KOPT-K1 (cell line): ENCODE results near the gene ATXN2L.

Experiments used
- H3K27ac ChIP-seq: fragments of 200-600 bp; sonication (generic); 2 replicates; pipeline ENCODE4 v1.5.1; 2016; ENCODE audit warnings: antibody characterized with exemption, mild to moderate bottlenecking, low read depth, low read length; ENCODE audit not compliant: poor library complexity, severe bottlenecking
- H3K36me3 ChIP-seq: fragments of 200-600 bp; sonication (generic); 2 replicates; pipeline ENCODE4 v1.5.1; 2017; ENCODE audit warnings: antibody characterized with exemption, mild to moderate bottlenecking, low read length, moderate library complexity; ENCODE audit not compliant: insufficient read depth
- H3K9me3 ChIP-seq: fragments of 200-600 bp; sonication (generic); 2 replicates; pipeline ENCODE4 v1.5.1; 2017; ENCODE audit warnings: antibody characterized with exemption, low read length, mild to moderate bottlenecking; ENCODE audit not compliant: insufficient read depth, poor library complexity, severe bottlenecking

Gene ATXN2L

DNA sequence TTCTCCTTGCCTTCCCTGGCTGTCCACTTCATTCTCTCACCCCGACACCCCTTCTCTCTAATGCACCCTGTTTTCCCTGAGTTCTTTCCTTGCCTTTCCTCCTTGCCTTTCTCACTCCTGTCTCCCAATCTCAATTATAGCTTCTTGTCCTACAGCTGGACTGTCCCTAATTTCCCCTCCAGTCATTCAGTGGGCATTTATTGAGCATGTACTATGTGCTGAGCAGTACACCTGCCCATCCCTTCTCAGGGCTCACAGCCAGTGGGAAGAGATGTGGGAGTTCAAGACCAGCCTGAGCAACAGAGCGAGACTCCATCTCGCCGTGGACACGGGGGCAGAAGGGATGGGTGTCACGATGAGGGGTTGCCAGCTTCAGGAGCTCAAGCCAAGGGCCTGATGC is 61.2 kb downstream of the ATXN2L start:
- Histone ChIP-seq H3K36me3 (no peaks in the 10 kb centered on the region), H3K27ac (no peak overlapping the region), H3K9me3 (no peaks in the 10 kb centered on the region)
